Cardiac fibroblast (primary cell): ENCODE data around the gene HNRNPC.

Experiments
- DNase-seq, 2 donors: peaks; one replicate each; pipeline versions ENCODE4 v3.0.0 to v3.0.0-alpha.2; 2010; ENCODE audit warnings: low read depth in 2 of 2
- H3K4me3 ChIP-seq, 2 donors: replicated peaks in 1 of 2; 1 replicate in 1 of 2; 2 replicates in 1 of 2; pipeline ENCODE4 v1.5.1; 2011; ENCODE audit warnings: low read depth in 2 of 2, low read length in 2 of 2, mild to moderate bottlenecking in 2 of 2, moderate library complexity in 1 of 2
- CTCF ChIP-seq: IDR thresholded peaks from one replicate; pipeline ENCODE4 v1.5.1; 2011; ENCODE audit warnings: low read depth, mild to moderate bottlenecking, low read length, inconsistent platforms

HNRNPC gene

GRCh38 chr14:21269252-21270046 lies at the start of gene HNRNPC:
Gene HNRNPC (minus strand): TSS chr14:21269442. CDS start chr14:21234193, 35,249 bp downstream.
- DNase-seq = peak; percentile 100
- no peak for TF ChIP-seq CTCF
- peak within 1 kb of the TSS; percentile 78 to 95 for H3K4me3 ChIP-seq

GRCh38 chr14:21317398-21317797 lies 48.2 kb upstream of the HNRNPC start:
- no peak for DNase-seq
- no peak for TF ChIP-seq CTCF

GRCh38 chr14:21313512-21313911 lies 44.3 kb upstream of the HNRNPC start:
- H3K4me3 ChIP-seq = no peak overlapping the region
- TF ChIP-seq CTCF = no peak
- no peak for DNase-seq

More at GRCh38 chr14:21317398-21317797, 48.2 kb upstream of the HNRNPC start:
- H3K4me3 ChIP-seq = no peak overlapping the region

DNA sequence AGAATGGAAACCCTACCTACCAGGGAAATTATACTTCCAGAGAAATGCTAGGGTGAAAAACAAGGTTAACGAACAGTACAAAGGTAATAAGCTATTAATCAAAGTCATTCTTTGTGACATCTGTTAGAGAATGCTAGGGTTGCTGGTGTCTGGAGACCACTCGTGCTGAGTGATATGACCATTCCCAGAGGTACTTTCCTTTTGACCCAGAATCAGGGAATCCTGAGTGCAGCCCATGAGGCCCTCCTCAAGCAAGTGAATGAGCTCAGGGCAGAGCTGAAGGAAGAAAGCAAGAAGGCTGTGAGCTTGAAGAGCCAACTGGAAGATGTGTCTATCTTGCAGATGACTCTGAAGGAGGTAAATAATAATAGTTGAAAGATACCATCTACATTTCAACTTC lies 42.4 kb upstream of the HNRNPC start:
- no peak for DNase-seq
- no peak for TF ChIP-seq CTCF
- no peak overlapping the region for H3K4me3 ChIP-seq

- TF ChIP-seq CTCF = no peak
- DNase-seq = no peak
- no peak overlapping the region for H3K4me3 ChIP-seq
Measured at GRCh38 chr14:21309956-21310355, 40.7 kb upstream of the HNRNPC start.

- TF ChIP-seq CTCF = no peak
- no peak for DNase-seq
- H3K4me3 ChIP-seq = peak overlapping the region; percentile 19 to 39
Measured at GRCh38 chr14:21309238-21309636, 40.0 kb upstream of the HNRNPC start.
